HG02759 (cell line): Measurements from ENCODE around the gene SARS2.
A peak's percentile ranks its signal among the peaks of the same experiment; 100 is the strongest.
"Not testable (repeated sequence)": the region's sequence is repeated elsewhere in the genome, so short reads cannot be mapped to it uniquely, and the experiment has no call there.

ENCODE experiments used
- ATAC-seq: cut with Tn5 transposase; IDR thresholded peaks from one replicate; pipeline ENCODE4 v1.9.1; 2021; ENCODE audit warnings: mild to moderate bottlenecking, moderate library complexity; ENCODE audit not compliant: unreplicated experiment

The SARS2 gene

GRCh38 chr19:38893341-38893771 lies 37.2 kb downstream of the SARS2 start:
- ATAC-seq = no peak

GRCh38 chr19:38892841-38893240 lies 37.7 kb downstream of the SARS2 start:
- ATAC-seq = no peak

DNA sequence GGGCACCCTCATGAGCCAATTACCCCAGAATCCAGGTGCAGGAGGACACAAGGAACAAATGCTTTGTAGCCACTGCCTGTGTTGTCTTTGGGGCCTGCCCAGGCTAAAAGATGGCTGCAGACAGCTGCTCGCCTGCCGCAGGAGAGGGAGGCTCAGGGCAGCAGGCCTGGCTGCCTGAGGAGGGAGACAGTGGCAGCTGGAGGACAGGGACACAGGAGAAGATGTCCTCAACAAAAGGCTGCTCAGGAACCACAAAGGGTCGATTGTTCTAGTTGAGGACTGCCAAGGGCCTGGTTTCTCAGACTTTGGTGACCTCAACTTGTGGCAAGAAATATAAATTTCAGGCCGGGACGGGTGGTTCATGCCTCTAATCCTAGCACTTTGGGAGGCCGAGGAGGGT lies 38.8 kb downstream of the SARS2 start:
- ATAC-seq = no peak

DNA sequence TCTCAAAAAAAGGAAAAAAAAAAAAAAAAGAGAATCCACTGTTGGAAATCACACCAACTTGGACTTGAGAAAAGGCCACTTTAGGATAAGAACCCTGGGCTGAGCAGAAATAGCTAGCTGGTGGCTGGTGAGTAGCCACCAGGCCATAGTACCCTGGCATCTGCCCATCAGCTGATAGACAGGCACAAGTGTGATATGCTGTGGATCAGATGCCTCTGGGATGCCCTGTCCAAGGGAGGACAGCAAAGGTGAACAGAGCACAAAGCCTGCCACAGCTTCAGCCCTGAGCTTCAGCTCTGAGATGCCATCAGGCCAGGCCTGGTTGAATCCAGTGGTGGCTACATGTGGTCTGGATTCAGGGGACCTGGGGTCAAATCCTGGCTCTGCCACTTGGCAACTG lies 39.9 kb downstream of the SARS2 start:
- no peak for ATAC-seq

DNA sequence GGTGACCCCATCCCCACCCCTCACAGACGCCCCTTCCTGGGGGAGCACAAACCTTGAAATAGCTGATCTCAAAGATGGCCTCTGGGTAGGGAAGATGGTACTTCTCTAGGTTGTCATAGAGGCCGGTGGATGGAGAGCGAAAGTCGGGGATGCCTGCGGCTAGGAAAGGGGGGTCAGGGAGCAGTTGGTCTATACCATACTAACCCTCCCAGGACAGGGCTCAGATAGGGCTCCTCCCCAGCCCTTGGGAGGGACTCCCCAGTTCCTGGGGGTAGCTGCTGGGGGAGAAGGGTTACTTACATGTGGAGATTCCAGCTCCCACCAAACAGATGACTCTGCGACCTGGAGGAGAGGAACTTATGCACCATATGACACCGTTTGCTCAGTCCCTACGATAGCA lies 40.8 kb downstream of the SARS2 start:
- ATAC-seq = no peak

- ATAC-seq = no peak
Measured at GRCh38 chr19:38888876-38889275, 41.7 kb downstream of the SARS2 start.

DNA sequence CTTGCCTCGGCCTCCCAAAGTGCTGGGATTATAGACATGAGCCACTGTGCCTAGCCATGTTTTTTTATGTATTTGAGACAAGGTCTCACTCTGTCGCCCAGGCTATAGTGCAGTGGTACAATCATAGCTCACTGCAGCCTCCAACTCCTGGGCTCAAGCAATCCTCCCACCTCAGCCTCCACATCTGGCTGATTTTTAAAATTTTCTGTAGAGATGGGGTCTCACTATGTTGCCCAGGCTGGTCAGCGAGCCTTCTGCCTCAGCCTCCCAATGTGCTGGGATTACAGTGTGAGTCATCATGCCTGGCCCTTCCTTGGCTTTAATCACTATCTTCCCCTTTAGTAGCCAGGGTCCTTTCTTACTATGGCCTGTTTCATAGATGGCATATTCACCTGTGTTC lies 45.9 kb downstream of the SARS2 start:
- not testable (repeated sequence) for ATAC-seq

GRCh38 chr19:38883286-38883685 lies 47.3 kb downstream of the SARS2 start:
- no peak for ATAC-seq

DNA sequence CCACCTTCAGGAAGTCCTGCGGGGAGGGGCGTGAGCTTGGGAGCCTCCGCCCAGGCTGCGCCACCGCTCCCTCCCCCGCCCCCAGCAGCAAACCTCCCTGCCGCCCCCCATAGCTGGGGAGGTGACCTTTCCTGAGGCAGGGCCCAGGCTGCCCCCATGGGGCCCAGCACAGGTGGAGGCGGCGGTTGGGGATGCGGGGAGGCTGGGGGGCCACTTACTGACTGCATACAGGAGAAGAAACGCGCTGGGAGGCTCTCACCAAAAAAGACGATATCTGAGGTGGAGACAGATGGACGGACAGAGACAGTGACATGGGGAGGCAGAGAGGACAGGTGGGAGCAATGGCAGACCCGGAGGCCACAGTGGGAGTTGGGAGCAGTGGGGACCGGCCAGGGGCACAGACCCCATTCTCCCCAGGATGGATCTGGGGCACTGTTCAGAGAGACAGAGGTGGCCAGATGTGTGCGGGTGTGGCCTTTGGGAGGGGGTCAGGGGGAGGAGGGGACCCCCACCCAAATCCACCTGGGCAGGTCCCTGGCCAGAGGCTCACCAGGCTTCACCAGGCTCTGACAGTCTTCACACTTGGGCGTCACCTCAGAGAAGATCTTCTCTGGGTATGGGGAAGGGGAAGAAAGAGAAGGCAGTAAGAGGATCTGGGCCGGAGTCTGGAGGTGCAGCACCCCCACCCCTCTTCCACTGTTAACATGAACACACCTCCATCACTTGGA lies 49.5 kb downstream of the SARS2 start:
- no peak for ATAC-seq

GRCh38 chr19:38880076-38880881 lies 50.3 kb downstream of the SARS2 start:
- ATAC-seq = no peak

DNA sequence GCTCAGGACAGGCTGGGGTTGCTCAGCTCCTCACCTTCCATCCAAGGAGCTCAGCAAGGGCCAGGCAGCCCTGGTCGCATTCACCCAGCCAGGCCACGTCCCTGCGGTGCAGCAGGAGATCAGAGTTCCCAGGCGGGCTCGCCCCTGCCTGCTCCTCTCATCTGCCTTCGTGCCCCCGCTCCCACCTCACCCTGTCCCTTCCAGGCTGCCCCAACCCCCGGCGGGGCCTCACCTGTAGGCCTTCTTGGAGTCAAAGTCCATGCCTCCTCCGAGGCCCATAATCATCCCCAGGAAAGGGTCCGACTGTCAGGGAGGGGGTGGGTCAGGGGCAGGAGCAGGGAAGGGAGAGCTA lies 51.2 kb downstream of the SARS2 start:
- no peak for ATAC-seq

- no peak for ATAC-seq
Measured at GRCh38 chr19:38878575-38879399, 51.8 kb downstream of the SARS2 start.

GRCh38 chr19:38877781-38878574 lies 52.6 kb downstream of the SARS2 start, which contains the start of gene RINL:
Gene RINL (minus strand): TSS chr19:38878275. CDS start chr19:38876742, 1,533 bp downstream.
- ATAC-seq = peak; percentile 71

DNA sequence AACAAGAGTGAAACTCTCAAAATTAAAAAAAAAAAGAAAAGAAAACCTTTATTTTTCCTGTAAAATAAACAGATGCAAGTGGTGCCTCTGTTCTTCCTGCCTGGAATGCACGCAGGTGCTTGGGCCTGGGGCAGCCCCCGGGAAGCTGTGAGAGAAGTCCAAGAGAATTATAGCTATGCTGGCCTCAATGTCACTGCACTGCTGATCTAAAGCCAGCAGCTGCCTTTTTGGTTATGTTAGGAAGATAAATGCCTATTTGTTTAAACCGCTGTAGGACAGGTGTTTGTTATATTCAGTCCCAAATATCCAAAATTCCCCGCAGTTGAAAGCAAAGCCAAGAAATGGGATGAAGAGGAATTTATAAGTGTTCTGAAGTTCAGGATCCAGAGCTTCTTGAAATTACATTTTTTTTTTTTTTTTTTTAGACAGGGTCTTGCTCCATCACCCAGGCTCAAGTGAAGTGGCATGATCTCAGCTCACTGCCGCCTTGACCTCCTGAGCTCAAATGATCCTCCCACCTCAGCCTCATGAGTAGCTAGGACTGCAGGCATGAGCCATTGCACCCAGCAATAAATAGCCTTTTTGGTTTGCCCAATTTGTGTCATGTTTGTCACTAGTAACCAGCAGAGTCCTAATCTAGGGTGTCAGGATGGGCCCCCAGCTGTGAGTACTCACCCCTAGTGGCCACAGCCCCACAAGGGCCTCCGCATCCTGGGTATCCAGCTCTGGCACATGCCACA lies 54.7 kb downstream of the SARS2 start:
- ATAC-seq = no peak

DNA sequence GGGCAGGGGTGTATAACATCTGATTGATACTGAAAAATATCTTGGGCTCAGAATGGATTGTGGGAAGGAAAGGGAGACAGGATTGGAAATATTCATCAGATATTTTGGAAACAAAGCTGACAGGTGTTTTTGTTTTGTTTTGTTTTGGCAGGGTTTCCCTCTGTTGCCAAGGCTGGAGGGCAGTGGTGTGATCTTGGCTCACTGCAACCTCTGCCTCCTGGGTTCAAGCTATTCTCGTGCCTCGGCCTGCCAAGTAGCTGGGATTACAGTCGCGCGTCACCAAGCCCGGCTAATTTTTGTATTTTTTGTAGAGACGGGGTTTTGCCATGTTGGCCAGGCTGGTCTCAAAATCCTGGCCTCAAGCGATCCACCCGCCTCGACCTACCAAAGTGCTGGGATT lies 57.2 kb downstream of the SARS2 start:
- not testable (repeated sequence) for ATAC-seq

DNA sequence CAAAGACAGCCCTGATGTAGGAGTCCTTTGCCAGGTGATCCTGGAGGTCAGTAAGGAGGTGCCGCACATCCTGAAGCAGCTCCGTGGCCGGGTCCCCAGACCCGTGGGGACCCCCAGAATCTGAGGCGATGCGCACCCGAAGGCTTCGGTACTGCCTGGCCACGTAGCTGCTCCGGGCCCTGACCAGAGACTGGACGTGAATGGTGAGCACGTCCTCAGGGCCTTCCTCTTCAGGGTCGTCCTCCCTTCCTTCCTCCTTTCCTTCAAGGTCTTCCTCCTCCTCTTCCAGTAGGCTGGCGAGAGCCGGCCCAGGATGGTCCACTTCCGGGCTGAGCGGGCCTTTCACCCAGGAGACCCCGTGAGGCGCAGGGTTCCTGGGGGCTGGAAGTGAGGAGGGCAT lies 60.0 kb downstream of the SARS2 start:
- ATAC-seq = no peak

- peak; percentile 84 for ATAC-seq
Measured at GRCh38 chr19:38869836-38870607, 60.5 kb downstream of the SARS2 start.

GRCh38 chr19:38869160-38869835 lies 61.3 kb downstream of the SARS2 start:
- no peak for ATAC-seq

DNA sequence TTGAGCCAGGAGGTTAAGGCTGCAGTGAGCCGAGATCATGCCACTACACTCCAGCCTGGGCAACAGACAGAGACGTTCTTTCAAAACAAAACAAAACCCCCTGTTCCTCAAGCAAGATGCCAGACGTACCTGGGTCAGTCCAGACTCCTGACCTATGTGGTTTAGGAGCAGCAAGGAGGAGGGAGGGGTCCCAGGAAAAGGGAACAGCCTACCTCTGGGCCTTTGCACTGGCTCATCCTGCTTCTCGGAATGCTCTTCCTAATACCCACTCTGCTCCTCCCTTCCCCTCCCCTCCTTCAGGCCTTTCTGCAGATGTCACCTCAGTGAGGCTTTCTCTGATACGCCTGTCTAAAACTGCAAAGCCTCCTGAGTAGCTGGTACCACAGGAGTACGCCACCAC lies 62.0 kb downstream of the SARS2 start:
- ATAC-seq = no peak
